SU-DHL-6 (cell line): ENCODE data around the gene HS6ST1.

Experiments
- H2AFZ ChIP-seq: fragments of 200-600 bp; sonication (generic); 2 replicates; pipeline ENCODE4 v1.6.1; 2014; ENCODE audit warnings: low read depth, mild to moderate bottlenecking, moderate library complexity, mixed read lengths, antibody characterized with exemption, low read length; ENCODE audit not compliant: severe bottlenecking
- H3F3A ChIP-seq: fragments of 200-600 bp; shearing (Covaris generic); 2 replicates; pipeline ENCODE4 v1.6.0; 2016; ENCODE audit warnings: antibody characterized with exemption, mild to moderate bottlenecking; ENCODE audit not compliant: insufficient read depth
- H3K27ac ChIP-seq: fragments of 200-600 bp; sonication (generic); 2 replicates; pipeline ENCODE4 v1.5.1; 2016; ENCODE audit warnings: low read depth, mild to moderate bottlenecking, low read length, moderate library complexity, mixed read lengths
- H3K27me3 ChIP-seq: fragments of 200-600 bp; sonication (generic), shearing (Covaris generic); 2 replicates; pipeline ENCODE4 v1.6.0; 2014; ENCODE audit warnings: mild to moderate bottlenecking, low read length
- H3K36me3 ChIP-seq: fragments of 200-600 bp; sonication (generic); 2 replicates; pipeline ENCODE4 v1.6.1; 2014; ENCODE audit warnings: mild to moderate bottlenecking, low read length, mixed read lengths
- H3K4me2 ChIP-seq: fragments of 300-600, 200-600 bp; shearing (Covaris generic), sonication (generic); 2 replicates; pipeline ENCODE4 v1.6.0; 2014; ENCODE audit warnings: low read length, low read depth, mild to moderate bottlenecking; ENCODE audit not compliant: poor library complexity, severe bottlenecking
- H3K4me3 ChIP-seq: fragments of 200-600 bp; sonication (generic); 2 replicates; pipeline ENCODE4 v1.5.1; 2014; ENCODE audit warnings: antibody characterized with exemption, low read length, mild to moderate bottlenecking, mixed read lengths; ENCODE audit not compliant: insufficient read depth, poor library complexity, severe bottlenecking
- H3K79me2 ChIP-seq: fragments of 200-600 bp; sonication (generic); 2 replicates; pipeline ENCODE4 v1.6.1; 2014; ENCODE audit warnings: mild to moderate bottlenecking, low read length, moderate library complexity; ENCODE audit not compliant: insufficient read depth
- H3K9ac ChIP-seq: fragments of 200-600 bp; sonication (generic); 2 replicates; pipeline ENCODE4 v1.7.0; 2014; ENCODE audit warnings: mild to moderate bottlenecking, low read length
- H3K9me2 ChIP-seq: fragments of 200-600 bp; sonication (generic); replicated peaks from 2 replicates; pipeline ENCODE4 v1.6.1; 2014; ENCODE audit warnings: low read length; ENCODE audit not compliant: insufficient read depth
- H3K9me3 ChIP-seq: fragments of 200-600 bp; sonication (generic); 2 replicates; pipeline ENCODE4 v1.6.1; 2014; ENCODE audit warnings: low read length, mixed read lengths; ENCODE audit not compliant: insufficient read depth
- H4K20me1 ChIP-seq: fragments of 200-600 bp; sonication (generic); 2 replicates; pipeline ENCODE4 v1.6.1; 2014; ENCODE audit warnings: low read depth, mild to moderate bottlenecking, antibody characterized with exemption, low read length, moderate library complexity, mixed read lengths
- EZH2phosphoT487 ChIP-seq: fragments of 200-600 bp; sonication (generic), shearing (Covaris generic); conservative IDR thresholded peaks from 2 replicates; pipeline ENCODE4 v1.6.1; 2018; ENCODE audit warnings: mild to moderate bottlenecking, antibody characterized with exemption, low read length, moderate library complexity, mixed read lengths
- TF ChIP-seq, protein P1 (sequence below): fragments of 200-600 bp; sonication (generic); IDR thresholded peaks from one replicate; pipeline ENCODE4 v1.5.1; 2017; ENCODE audit warnings: antibody characterized with exemption, mild to moderate bottlenecking, low read length, moderate library complexity; ENCODE audit not compliant: insufficient read depth, poor library complexity, severe bottlenecking

The HS6ST1 gene

DNA sequence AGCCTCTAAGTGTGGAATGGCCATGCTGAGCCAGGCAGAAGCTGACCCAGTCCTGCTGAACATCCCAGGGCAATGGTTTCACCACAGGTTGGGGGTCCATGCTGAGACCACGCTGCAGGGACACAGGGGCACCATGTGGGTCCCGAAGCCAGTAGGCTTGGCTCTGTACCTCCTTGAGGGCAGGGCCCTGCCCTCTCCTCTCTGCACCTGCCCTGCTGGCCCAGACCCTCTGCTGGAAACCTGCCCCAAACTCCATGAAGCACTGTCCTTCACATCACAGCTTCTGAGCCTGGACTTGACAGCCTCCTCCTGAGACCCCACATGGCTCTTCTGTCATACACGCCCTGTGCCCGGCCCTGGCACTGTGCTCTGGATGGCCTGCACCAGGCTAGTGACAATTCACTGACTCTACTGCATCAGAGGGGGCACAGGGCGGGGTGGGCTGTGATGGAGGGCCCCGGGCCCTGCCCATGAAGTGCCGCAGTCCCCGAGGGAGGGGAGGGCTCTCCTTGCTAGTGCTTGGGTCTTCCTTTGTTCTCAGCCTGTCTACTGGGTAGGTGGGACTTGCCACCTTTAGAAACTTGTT is 24.7 kb downstream of the HS6ST1 start:
- peaks cover 7% of the 10 kb centered on the region; the same call in 1 of the 2 replicates for H4K20me1 ChIP-seq

DNA sequence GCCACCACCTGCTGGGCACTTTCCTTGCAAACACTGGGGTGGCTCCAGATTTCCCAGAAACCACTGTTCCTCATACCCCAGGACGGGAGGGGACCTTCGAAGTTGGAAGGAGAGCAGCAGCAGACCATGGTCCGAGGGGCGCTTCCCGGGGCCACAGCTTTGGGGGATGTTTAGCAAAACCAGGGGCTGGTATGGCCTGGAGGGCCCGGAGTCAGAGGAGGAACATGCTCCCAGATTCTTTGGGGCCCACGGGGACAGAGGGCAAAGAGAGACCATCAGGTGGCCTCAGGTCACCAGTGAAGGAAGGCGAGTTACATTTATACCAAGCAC is 25.3 kb downstream of the HS6ST1 start:
- Histone ChIP-seq H3K9me2 (no peaks in the 10 kb centered on the region), H3K79me2 (peaks cover 9% of the 10 kb centered on the region; the same call in 1 of the 2 replicates), H4K20me1 (peaks cover 6% of the 10 kb centered on the region; the same call in 1 of the 2 replicates), H3K9me3 (no peaks in the 10 kb centered on the region), H3K27me3 (no peaks in the 10 kb centered on the region), H3K4me3 (no peak overlapping the region), H3K4me2 (no peak overlapping the region), H3F3A (no peaks in the 10 kb centered on the region), H2AFZ (no peak overlapping the region), H3K36me3 (no peaks in the 10 kb centered on the region), H3K27ac (no peak overlapping the region), H3K9ac (no peak overlapping the region)
- no peak for TF ChIP-seq EZH2phosphoT487
- TF ChIP-seq, protein P1, sequence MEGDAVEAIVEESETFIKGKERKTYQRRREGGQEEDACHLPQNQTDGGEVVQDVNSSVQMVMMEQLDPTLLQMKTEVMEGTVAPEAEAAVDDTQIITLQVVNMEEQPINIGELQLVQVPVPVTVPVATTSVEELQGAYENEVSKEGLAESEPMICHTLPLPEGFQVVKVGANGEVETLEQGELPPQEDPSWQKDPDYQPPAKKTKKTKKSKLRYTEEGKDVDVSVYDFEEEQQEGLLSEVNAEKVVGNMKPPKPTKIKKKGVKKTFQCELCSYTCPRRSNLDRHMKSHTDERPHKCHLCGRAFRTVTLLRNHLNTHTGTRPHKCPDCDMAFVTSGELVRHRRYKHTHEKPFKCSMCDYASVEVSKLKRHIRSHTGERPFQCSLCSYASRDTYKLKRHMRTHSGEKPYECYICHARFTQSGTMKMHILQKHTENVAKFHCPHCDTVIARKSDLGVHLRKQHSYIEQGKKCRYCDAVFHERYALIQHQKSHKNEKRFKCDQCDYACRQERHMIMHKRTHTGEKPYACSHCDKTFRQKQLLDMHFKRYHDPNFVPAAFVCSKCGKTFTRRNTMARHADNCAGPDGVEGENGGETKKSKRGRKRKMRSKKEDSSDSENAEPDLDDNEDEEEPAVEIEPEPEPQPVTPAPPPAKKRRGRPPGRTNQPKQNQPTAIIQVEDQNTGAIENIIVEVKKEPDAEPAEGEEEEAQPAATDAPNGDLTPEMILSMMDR: no peak

More for the DNA sequence above, 24.7 kb downstream of the HS6ST1 start:
- no peak overlapping the region for H3K9ac ChIP-seq
- H3K9me2 ChIP-seq: no peaks in the 10 kb centered on the region
- peaks cover 7% of the 10 kb centered on the region; the same call in 1 of the 2 replicates for H3K79me2 ChIP-seq
- H3K4me3 ChIP-seq: no peak overlapping the region
- no peaks in the 10 kb centered on the region for H3K27me3 ChIP-seq
- H3F3A ChIP-seq: no peaks in the 10 kb centered on the region
- H3K36me3 ChIP-seq: no peaks in the 10 kb centered on the region
- TF ChIP-seq EZH2phosphoT487: no peak
- no peak overlapping the region for H2AFZ ChIP-seq
- no peak overlapping the region for H3K4me2 ChIP-seq
- no peaks in the 10 kb centered on the region for H3K9me3 ChIP-seq
- H3K27ac ChIP-seq: no peak overlapping the region

DNA sequence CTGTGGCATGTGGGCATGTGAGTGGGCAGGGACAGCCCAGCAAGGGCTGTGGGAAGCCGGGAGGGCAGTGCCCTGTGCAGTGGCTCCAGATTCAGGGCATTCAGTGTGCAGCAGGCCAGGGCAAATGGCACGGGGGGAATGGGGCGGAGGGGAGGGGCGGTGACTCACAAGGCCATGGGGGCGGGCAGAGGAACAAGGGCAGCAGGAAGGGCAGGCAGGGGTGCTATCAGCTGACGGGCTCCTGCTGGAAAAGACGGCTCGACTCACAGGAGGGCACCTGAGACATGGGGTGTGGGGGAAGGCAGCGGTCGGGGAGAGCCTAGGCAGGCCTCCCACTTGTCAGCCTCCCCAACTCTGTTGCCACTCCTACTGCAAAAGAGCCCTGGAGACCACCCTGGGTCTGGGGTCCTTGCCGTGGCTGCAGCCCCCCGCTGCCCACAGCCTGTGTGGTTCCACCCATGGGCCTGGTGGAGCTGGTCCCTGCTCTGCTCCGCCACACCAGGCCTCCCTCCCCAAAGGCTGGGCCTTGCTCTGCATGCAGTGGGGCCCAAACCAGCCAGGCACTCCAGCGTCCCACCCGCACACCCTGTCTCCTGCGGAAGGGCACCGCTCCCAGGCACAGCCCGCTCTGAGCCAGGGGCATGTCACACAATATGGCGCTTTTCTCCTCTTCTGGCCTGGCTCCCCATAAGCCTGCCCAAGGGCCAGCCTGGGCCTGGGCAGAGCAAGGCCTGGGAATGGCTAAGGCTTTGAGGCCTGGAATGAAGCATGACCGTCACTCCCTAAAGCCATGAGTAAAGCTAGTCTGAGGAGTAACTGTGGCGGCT is 25.9 kb downstream of the HS6ST1 start:
- no peaks in the 10 kb centered on the region for H3K36me3 ChIP-seq
- H3K9me3 ChIP-seq: no peaks in the 10 kb centered on the region
- H3K27ac ChIP-seq: no peak overlapping the region
- H3K27me3 ChIP-seq: no peaks in the 10 kb centered on the region
- peaks cover 11% of the 10 kb centered on the region; the same call in 1 of the 2 replicates for H3K79me2 ChIP-seq
- H3K4me3 ChIP-seq: no peak overlapping the region
- no peaks in the 10 kb centered on the region for H3F3A ChIP-seq
- H3K9me2 ChIP-seq: no peaks in the 10 kb centered on the region
- H3K4me2 ChIP-seq: no peak overlapping the region
- no peak for TF ChIP-seq EZH2phosphoT487
- no peak overlapping the region for H2AFZ ChIP-seq
- H4K20me1 ChIP-seq: peaks cover under 1% of the 10 kb centered on the region; the same call in 1 of the 2 replicates
- H3K9ac ChIP-seq: no peak overlapping the region

DNA sequence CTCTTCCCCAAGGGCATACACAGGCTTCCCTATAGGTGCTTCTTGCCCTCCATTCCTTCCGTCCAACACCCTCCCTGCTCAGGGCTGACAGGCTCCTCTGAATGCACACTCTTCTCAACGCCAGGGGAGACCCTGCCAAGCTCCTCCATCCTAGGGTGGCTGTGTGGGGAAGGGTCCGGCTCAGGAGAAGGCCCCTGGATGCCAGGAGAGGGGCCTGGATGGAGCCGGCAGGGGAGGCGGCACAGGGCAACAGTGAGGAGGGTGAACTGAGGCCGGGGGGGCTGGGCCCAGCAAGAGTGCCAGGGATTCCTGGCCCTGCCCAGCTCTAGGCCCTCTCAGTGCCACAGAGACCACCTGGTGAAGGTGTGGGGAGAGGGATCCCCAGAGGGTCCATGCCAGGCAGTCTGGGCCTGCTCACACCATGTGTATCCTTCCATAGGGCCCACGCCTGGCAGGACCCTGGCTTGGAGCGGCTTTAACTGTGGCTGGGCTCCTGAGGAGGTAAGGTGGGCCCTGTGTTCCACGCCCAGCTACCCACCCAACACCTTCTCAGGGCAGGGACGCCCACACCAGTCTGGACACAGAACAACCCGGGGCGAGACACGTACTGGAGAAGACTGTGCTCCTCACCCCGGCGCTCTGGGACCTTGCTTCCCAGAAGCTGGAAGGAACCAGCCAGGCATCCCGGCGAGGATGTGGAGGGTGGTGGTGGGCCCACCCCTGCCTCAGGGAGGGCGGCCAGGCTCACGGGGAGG is 26.6 kb downstream of the HS6ST1 start:
- H3F3A ChIP-seq: no peaks in the 10 kb centered on the region
- H3K9me3 ChIP-seq: no peaks in the 10 kb centered on the region
- no peak overlapping the region for H3K4me2 ChIP-seq
- H3K27ac ChIP-seq: no peak overlapping the region
- no peaks in the 10 kb centered on the region; the same call in 1 of the 2 replicates for H4K20me1 ChIP-seq
- TF ChIP-seq, protein P1: no peak
- TF ChIP-seq EZH2phosphoT487: no peak
- peaks cover 14% of the 10 kb centered on the region; the same call in 1 of the 2 replicates for H3K79me2 ChIP-seq
- H3K27me3 ChIP-seq: no peaks in the 10 kb centered on the region
- no peaks in the 10 kb centered on the region for H3K36me3 ChIP-seq
- H3K9ac ChIP-seq: no peak overlapping the region
- H2AFZ ChIP-seq: no peak overlapping the region
- no peaks in the 10 kb centered on the region for H3K9me2 ChIP-seq
- no peak overlapping the region for H3K4me3 ChIP-seq
